ENCODE measurements around the gene CSF3R. TPM values are rescaled to one million over a fixed set of nuclear protein-coding genes. Genes with fewer than 3 reads are reported as not detected.

The CSF3R gene
- total RNA-seq, 1 experiment from 2014 or later = not detected

- Histone ChIP-seq H3K4me3 (ENCODE audit: low read length) (no peak overlapping the region), H3K4me1 (ENCODE audit: insufficient read depth, low read length) (peaks cover 10% of the 10 kb centered on the region), H4K20me1 (ENCODE audit: low read length) (no peaks in the 10 kb centered on the region), H3K79me2 (ENCODE audit: low read length) (no peaks in the 10 kb centered on the region), H3K9me3 (ENCODE audit: low read length) (no peaks in the 10 kb centered on the region), H3K9me2 (replicated peaks; ENCODE audit: low read length) (no peaks in the 10 kb centered on the region), H3K27ac (ENCODE audit: low read length) (no peak overlapping the region), H3K4me2 (ENCODE audit: low read length) (no peak overlapping the region), H2AFZ (ENCODE audit: low read length) (no peak overlapping the region), H3K27me3 (ENCODE audit: low read length) (no peaks in the 10 kb centered on the region), H3K9ac (ENCODE audit: low read length) (no peak overlapping the region), H3K36me3 (ENCODE audit: low read depth, low read length) (no peaks in the 10 kb centered on the region), H3F3A (ENCODE audit: low read length, unreplicated experiment) (no peaks in the 10 kb centered on the region)
- ChIA-PET CTCF (no interaction called here), POLR2A (ENCODE audit: unreplicated experiment) (no interaction called here)
- no peak for ATAC-seq
- no peak for TF ChIP-seq CTCF (conservative IDR thresholded peaks at IDR 0.05; ENCODE audit: low read depth, low read length)
- no peak for TF ChIP-seq EZH2 (IDR thresholded peaks at IDR 0.05; ENCODE audit: low read length, unreplicated experiment)
- no peak for TF ChIP-seq EZH2phosphoT487 (IDR thresholded peaks at IDR 0.05; ENCODE audit: borderline replicate concordance, low read length)
- intact Hi-C loops (cut with micrococcal nuclease) = no loop called here
- no peak for DNase-seq
- no TSS peak for BruUV-seq (replicated peaks)
Observed at GRCh38 chr1:36446746-36447145, 36.0 kb downstream of the CSF3R start.

GRCh38 chr1:36446271-36446670 is 36.4 kb downstream of the CSF3R start:
- Histone ChIP-seq H3K27me3 (ENCODE audit: low read length) (no peaks in the 10 kb centered on the region), H3K4me2 (ENCODE audit: low read length) (no peak overlapping the region), H3F3A (ENCODE audit: low read length, unreplicated experiment) (no peaks in the 10 kb centered on the region), H3K9me3 (ENCODE audit: low read length) (no peaks in the 10 kb centered on the region), H3K36me3 (ENCODE audit: low read depth, low read length) (no peaks in the 10 kb centered on the region), H2AFZ (ENCODE audit: low read length) (no peak overlapping the region), H3K79me2 (ENCODE audit: low read length) (no peaks in the 10 kb centered on the region), H4K20me1 (ENCODE audit: low read length) (no peaks in the 10 kb centered on the region), H3K27ac (ENCODE audit: low read length) (no peak overlapping the region), H3K4me3 (ENCODE audit: low read length) (no peak overlapping the region), H3K9me2 (replicated peaks; ENCODE audit: low read length) (no peaks in the 10 kb centered on the region), H3K4me1 (ENCODE audit: insufficient read depth, low read length) (peaks cover 10% of the 10 kb centered on the region), H3K9ac (ENCODE audit: low read length) (no peak overlapping the region)
- no peak for ATAC-seq
- ChIA-PET CTCF (no interaction called here), POLR2A (ENCODE audit: unreplicated experiment) (no interaction called here)
- TF ChIP-seq CTCF (conservative IDR thresholded peaks at IDR 0.05; ENCODE audit: low read depth, low read length) (peak; percentile 38), EZH2phosphoT487 (IDR thresholded peaks at IDR 0.05; ENCODE audit: borderline replicate concordance, low read length) (no peak), EZH2 (IDR thresholded peaks at IDR 0.05; ENCODE audit: low read length, unreplicated experiment) (no peak)
- DNase-seq = no peak
- intact Hi-C loops (cut with micrococcal nuclease) = no loop called here
- no TSS peak for BruUV-seq (replicated peaks)

- H3K9ac ChIP-seq (ENCODE audit: low read length) = no peak overlapping the region
- no peak overlapping the region for H2AFZ ChIP-seq (ENCODE audit: low read length)
- H3K36me3 ChIP-seq (ENCODE audit: low read depth, low read length) = no peaks in the 10 kb centered on the region
- no peak overlapping the region for H3K4me3 ChIP-seq (ENCODE audit: low read length)
- H3K79me2 ChIP-seq (ENCODE audit: low read length) = no peaks in the 10 kb centered on the region
- H3K27ac ChIP-seq (ENCODE audit: low read length) = no peak overlapping the region
- DNase-seq = no peak
- H4K20me1 ChIP-seq (ENCODE audit: low read length) = no peaks in the 10 kb centered on the region
- H3K9me2 ChIP-seq (replicated peaks; ENCODE audit: low read length) = no peaks in the 10 kb centered on the region
- ChIA-PET POLR2A (ENCODE audit: unreplicated experiment) (no interaction called here), CTCF (interaction anchor here (0.5 kb wide), 1 partner anchor 195 kb away, joined by 5 read pairs; no protein-coding TSS in a partner anchor)
- H3K4me2 ChIP-seq (ENCODE audit: low read length) = no peak overlapping the region
- ATAC-seq = no peak
- TF ChIP-seq EZH2 (IDR thresholded peaks at IDR 0.05; ENCODE audit: low read length, unreplicated experiment) (no peak), EZH2phosphoT487 (IDR thresholded peaks at IDR 0.05; ENCODE audit: borderline replicate concordance, low read length) (no peak), CTCF (conservative IDR thresholded peaks at IDR 0.05; ENCODE audit: low read depth, low read length) (no peak)
- no peaks in the 10 kb centered on the region for H3K9me3 ChIP-seq (ENCODE audit: low read length)
- H3K4me1 ChIP-seq (ENCODE audit: insufficient read depth, low read length) = no peaks in the 10 kb centered on the region
- no peaks in the 10 kb centered on the region for H3F3A ChIP-seq (ENCODE audit: low read length, unreplicated experiment)
- H3K27me3 ChIP-seq (ENCODE audit: low read length) = no peaks in the 10 kb centered on the region
- intact Hi-C loops (cut with micrococcal nuclease) = no loop called here
- no TSS peak for BruUV-seq (replicated peaks)
Observed at GRCh38 chr1:36443297-36443696, 39.4 kb downstream of the CSF3R start.

Data from PC-3 (cell line).